Transverse colon (tissue), 4 donors: ENCODE data around the gene MATR3.

Source experiments
- CTCF ChIP-seq, 5 experiments: fragments of 200-600 bp in 3 of 5; fragments of 450-650 bp in 2 of 5; sonication (generic) in 3 of 5; IDR thresholded peaks; 1 replicate in 2 of 5; 2 replicates in 3 of 5; pipeline ENCODE4 v1.5.1; 2016 to 2017; ENCODE audit warnings: antibody characterized with exemption in 5 of 5, inconsistent platforms in 3 of 5, mild to moderate bottlenecking in 2 of 5, moderate library complexity in 1 of 5
- POLR2A ChIP-seq: fragments of 450-650 bp; IDR thresholded peaks from one replicate; pipeline ENCODE4 v1.6.1; 2016; ENCODE audit warnings: antibody characterized with exemption, mild to moderate bottlenecking, moderate library complexity
- POLR2AphosphoS5 ChIP-seq, 3 donors: sonication (generic); formaldehyde crosslinking; IDR thresholded peaks; one replicate each; pipeline ENCODE4 v1.6.1; 2016; ENCODE audit warnings: antibody characterized with exemption in 3 of 3

- TF ChIP-seq CTCF (IDR thresholded peaks at IDR 0.05) (no peak), POLR2A (no peak), POLR2AphosphoS5 (IDR thresholded peaks at IDR 0.05) (no peak)
Measured at GRCh38 chr5:139342423-139342723, 48.8 kb downstream of the MATR3 start.
